ENCODE results near the gene CYTH2. TPM values are rescaled to one million over a fixed set of nuclear protein-coding genes. Genes with fewer than 3 reads are reported as not detected.
"Not testable (repeated sequence)": the region's sequence is repeated elsewhere in the genome, so short reads cannot be mapped to it uniquely, and the experiment has no call there.

CYTH2 gene
- polyA plus RNA-seq, 3 donors, result 21.3 to 48.2 (median 21.7) TPM

DNA sequence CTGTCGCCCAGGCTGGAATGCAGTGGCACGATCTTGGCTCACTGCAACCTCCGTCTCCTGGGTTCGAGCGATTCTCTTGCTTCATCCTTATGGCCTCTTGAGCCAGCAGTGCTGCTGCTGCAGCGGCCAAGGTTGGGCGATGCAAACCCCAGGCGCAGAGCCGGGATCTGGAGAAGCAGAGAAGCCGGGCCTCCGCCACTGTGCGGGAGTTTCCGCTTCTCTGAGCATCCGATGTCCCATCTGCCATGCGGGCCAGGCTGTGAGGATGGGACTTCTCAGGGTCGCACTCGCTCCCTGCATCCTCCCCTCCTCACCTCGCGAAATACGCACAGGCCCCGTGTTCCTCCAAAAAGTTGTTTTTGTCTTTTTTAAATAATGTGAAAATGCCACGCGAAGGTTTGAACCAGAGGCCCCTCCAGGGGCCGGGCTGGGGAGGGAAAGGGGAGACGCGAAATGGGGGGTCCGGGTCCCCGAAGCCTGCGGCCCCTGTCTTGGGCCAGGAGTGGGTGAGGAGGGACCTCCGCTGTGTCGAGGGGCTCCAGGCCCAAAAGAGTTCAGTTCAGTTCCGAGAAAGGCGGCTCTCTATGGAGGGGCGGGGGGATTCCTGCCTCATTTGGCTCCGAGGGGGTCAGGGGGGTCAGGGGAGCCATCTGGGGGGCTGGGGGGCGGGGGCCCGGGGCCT lies 15.9 kb downstream of the CYTH2 start:
- Histone ChIP-seq H3K79me2 (ENCODE audit: insufficient read depth, low read length) (no peaks in the 10 kb centered on the region), H4K20me1 (ENCODE audit: insufficient read depth, low read length) (no peaks in the 10 kb centered on the region), H3K27ac (ENCODE audit: low read depth in 1 of 2, low read length in 2 of 2) (no peak overlapping the region), H3K4me2 (replicated peaks; ENCODE audit: extremely low read depth, low read length, poor library complexity, severe bottlenecking) (no peak overlapping the region), H3K27me3 (ENCODE audit: control insufficient read depth in 2 of 2, insufficient read depth in 2 of 2, low read length in 2 of 2) (peaks cover 0 to 3% of the 10 kb centered on the region in 2 donors), H3K9ac (ENCODE audit: insufficient read depth, low read length, poor library complexity, severe bottlenecking) (no peak overlapping the region), H3K9me3 (replicated peaks in 1 of 2; ENCODE audit: control insufficient read depth in 1 of 2, insufficient read depth in 1 of 2, low read length in 2 of 2) (no peaks in the 10 kb centered on the region), H3K4me3 (replicated peaks in 1 of 3; ENCODE audit: low read depth in 2 of 3, low read length in 3 of 3) (no peak overlapping the region), H3K4me1 (ENCODE audit: control insufficient read depth in 1 of 2, insufficient read depth in 2 of 2, low read length in 2 of 2) (peaks cover 13 to 15% of the 10 kb centered on the region in 2 donors), H2AFZ (ENCODE audit: insufficient read depth, low read depth, low read length, poor library complexity, severe bottlenecking) (no peak overlapping the region), H3K36me3 (replicated peaks in 1 of 2; ENCODE audit: control insufficient read depth in 1 of 2, insufficient read depth in 2 of 2, low read length in 2 of 2) (no peaks in the 10 kb centered on the region)
- 96% methylated on average over 17 of the region's 37 CpGs for WGBS (ENCODE audit: insufficient coverage)
- intact Hi-C loops (cut with micrococcal nuclease), result no loop called here
- no peak overlapping the region for H3K4me3 Mint-ChIP-seq
- TF ChIP-seq, protein P1, sequence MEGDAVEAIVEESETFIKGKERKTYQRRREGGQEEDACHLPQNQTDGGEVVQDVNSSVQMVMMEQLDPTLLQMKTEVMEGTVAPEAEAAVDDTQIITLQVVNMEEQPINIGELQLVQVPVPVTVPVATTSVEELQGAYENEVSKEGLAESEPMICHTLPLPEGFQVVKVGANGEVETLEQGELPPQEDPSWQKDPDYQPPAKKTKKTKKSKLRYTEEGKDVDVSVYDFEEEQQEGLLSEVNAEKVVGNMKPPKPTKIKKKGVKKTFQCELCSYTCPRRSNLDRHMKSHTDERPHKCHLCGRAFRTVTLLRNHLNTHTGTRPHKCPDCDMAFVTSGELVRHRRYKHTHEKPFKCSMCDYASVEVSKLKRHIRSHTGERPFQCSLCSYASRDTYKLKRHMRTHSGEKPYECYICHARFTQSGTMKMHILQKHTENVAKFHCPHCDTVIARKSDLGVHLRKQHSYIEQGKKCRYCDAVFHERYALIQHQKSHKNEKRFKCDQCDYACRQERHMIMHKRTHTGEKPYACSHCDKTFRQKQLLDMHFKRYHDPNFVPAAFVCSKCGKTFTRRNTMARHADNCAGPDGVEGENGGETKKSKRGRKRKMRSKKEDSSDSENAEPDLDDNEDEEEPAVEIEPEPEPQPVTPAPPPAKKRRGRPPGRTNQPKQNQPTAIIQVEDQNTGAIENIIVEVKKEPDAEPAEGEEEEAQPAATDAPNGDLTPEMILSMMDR (IDR thresholded peaks at IDR 0.05), result no peak
- no peak for DNase-seq
- H3K9me3 Mint-ChIP-seq, result peaks cover 0 to 4% (median 0%) of the 10 kb centered on the region in 7 donors
- H3K4me1 Mint-ChIP-seq, result peaks cover 11% of the 10 kb centered on the region
- H3K27ac Mint-ChIP-seq, result no peak overlapping the region
- H3K27me3 Mint-ChIP-seq (ENCODE audit: low read depth in 3 of 3), result peaks cover 12 to 29% (median 26%) of the 10 kb centered on the region in 3 donors
- H3K36me3 Mint-ChIP-seq, result no peaks in the 10 kb centered on the region

DNA sequence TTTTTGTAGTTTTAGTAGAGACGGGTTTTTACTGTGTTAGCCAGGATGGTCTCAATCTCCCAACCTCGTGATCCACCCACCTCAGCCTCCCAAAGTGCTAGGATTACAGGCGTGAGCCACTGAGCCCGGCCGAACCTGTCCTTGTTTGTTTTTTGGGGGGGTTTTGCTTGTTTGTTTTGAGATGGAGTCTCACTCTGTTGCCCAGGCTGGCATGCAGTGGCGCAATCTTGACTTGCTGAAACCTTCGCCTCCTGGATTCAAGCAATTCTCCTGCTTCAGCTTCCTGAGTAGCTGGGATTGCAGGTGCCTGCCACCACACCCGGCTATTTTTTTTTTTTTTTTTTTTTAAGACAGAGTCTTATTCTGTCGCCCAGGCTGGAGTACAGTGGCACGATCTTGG lies 17.5 kb downstream of the CYTH2 start:
- WGBS (ENCODE audit: insufficient coverage), result no CpG with 5 or more reads among the region's 10 CpGs
- H3K36me3 Mint-ChIP-seq; H3K9ac ChIP-seq (ENCODE audit: insufficient read depth, low read length, poor library complexity, severe bottlenecking); H2AFZ ChIP-seq (ENCODE audit: insufficient read depth, low read depth, low read length, poor library complexity, severe bottlenecking); H4K20me1 ChIP-seq (ENCODE audit: insufficient read depth, low read length); DNase-seq; H3K27ac Mint-ChIP-seq; H3K27ac ChIP-seq (ENCODE audit: low read depth in 1 of 2, low read length in 2 of 2); H3K4me1 Mint-ChIP-seq; H3K4me2 ChIP-seq (replicated peaks; ENCODE audit: extremely low read depth, low read length, poor library complexity, severe bottlenecking); H3K36me3 ChIP-seq (replicated peaks in 1 of 2; ENCODE audit: control insufficient read depth in 1 of 2, insufficient read depth in 2 of 2, low read length in 2 of 2); H3K4me3 Mint-ChIP-seq; H3K4me3 ChIP-seq (replicated peaks in 1 of 3; ENCODE audit: low read depth in 2 of 3, low read length in 3 of 3); H3K9me3 ChIP-seq (replicated peaks in 1 of 2; ENCODE audit: control insufficient read depth in 1 of 2, insufficient read depth in 1 of 2, low read length in 2 of 2); intact Hi-C loops (cut with micrococcal nuclease); H3K79me2 ChIP-seq (ENCODE audit: insufficient read depth, low read length): not testable (repeated sequence)
- H3K27me3 ChIP-seq (ENCODE audit: control insufficient read depth in 2 of 2, insufficient read depth in 2 of 2, low read length in 2 of 2), result peaks cover 6 to 18% of the 10 kb centered on the region in 2 donors
- Mint-ChIP-seq H3K9me3 (peaks cover 0 to 15% (median 7%) of the 10 kb centered on the region in 7 donors), H3K27me3 (ENCODE audit: low read depth in 3 of 3) (peaks cover 25 to 35% (median 31%) of the 10 kb centered on the region in 3 donors)
- peaks cover 10 to 12% of the 10 kb centered on the region in 2 donors for H3K4me1 ChIP-seq (ENCODE audit: control insufficient read depth in 1 of 2, insufficient read depth in 2 of 2, low read length in 2 of 2)
